GM21526 (cell line): ENCODE results near the gene RCAN2.

Source experiments
- ATAC-seq: cut with Tn5 transposase; IDR thresholded peaks from one replicate; pipeline ENCODE4 v1.9.1; 2021; ENCODE audit warnings: moderate library complexity; ENCODE audit not compliant: unreplicated experiment, low FRiP score

Gene RCAN2

GRCh38 chr6:46305236-46305635, 186.0 kb downstream of the RCAN2 start:
- ATAC-seq, result no peak

DNA sequence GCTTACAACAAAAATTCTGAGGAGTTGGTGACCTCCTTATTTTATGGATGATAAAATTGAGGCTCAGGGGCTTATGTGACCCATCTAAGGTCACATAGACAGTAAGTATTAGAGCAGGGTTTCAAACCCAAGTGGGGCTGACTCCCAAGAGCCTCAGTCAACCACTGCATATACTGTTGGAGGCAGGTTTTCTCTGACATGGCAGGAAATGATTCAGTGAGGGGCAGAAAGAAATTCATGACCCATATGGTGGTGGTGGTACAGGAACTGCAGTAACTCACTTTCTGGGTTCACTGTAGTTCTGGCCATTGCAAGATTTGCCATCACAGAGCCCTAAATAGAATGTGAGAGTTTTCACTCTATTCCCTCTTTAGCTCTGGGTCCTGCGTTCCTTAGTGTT, 188.4 kb downstream of the RCAN2 start:
- ATAC-seq, result no peak

- no peak for ATAC-seq
Observed at GRCh38 chr6:46302176-46302575, 189.1 kb downstream of the RCAN2 start.

DNA sequence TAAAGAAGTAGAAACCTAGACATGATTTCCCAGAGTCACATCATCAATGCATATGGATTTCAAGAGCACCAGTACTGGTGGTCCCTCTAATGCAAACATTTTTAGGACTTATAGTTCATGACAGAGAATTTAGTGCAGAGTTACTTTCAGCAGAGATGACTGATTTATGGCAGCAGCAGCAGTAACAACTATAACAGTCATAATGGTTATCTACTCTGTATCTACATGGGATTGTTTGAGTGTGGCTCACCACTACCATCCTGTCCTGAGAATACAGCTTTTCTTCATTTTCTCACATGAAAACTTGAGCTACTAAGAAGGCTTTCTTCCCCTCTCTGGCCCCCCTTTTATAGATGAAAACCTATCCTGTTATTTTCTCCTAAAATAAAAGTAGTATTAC, 192.0 kb downstream of the RCAN2 start:
- no peak for ATAC-seq

GRCh38 chr6:46296586-46296985, 194.7 kb downstream of the RCAN2 start:
- ATAC-seq, result no peak

GRCh38 chr6:46293641-46294316, 197.5 kb downstream of the RCAN2 start:
- peak; percentile 89 for ATAC-seq

DNA sequence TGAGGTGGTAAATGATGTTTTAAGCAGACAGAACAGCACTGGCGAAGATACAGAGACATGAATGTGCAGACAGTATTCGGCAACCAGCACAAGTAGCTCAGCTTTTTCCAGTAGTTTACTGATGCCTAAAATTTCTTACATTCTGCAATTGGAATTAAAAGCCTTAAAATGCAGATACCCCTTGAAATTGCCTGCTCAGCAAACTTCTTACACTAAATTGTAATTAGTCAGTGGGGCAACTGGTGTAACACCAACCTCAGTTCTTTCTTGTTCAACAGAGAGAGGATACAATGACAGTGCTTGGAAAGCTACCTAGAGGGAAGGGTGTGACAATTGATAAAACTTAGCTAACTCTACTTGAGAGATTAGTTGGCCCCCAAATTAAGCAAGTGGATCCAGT, 199.4 kb downstream of the RCAN2 start:
- ATAC-seq, result no peak

- no peak for ATAC-seq
Observed at GRCh38 chr6:46291275-46291633, 200.0 kb downstream of the RCAN2 start.

- ATAC-seq, result no peak
Observed at GRCh38 chr6:46290421-46291274, 200.6 kb downstream of the RCAN2 start.

GRCh38 chr6:46289898-46290297, 201.4 kb downstream of the RCAN2 start:
- no peak for ATAC-seq

DNA sequence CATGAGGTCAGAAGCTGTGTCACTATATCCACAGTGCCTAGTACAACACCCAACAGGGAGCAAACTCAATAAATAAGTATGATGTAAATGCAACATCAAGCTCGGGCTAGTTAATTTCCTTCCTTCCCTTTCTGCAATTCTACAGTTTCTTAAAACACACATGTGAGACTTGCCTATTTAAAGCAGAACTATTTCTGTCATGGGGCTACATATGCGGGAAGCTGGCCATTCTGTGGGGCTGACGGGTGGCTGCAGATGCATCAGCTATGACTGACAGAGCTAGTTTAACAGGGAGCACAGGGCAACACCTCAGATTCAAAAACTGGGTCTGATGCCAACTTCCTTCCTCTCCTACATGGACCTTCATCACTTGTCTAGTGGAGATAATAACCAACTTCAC, 202.4 kb downstream of the RCAN2 start:
- no peak for ATAC-seq

DNA sequence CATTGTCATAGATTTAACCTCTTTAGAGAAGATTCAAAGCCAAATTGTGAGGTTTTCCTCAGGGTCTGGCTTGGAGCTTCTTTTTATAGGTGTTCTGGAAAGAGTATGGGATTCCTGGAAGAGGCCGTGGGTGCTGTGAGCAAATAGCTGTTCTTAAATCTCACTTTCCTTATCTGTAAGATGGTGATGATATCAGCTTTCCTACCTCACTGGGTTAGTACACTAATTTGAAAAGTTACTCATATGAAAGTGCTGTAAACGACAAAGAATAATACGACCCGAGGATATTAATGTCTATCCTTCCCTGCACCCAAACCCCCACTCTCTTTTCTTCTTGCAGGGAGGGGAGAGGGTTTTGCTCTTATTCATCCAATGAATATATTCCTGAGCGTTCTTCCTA, 203.6 kb downstream of the RCAN2 start:
- ATAC-seq, result no peak

DNA sequence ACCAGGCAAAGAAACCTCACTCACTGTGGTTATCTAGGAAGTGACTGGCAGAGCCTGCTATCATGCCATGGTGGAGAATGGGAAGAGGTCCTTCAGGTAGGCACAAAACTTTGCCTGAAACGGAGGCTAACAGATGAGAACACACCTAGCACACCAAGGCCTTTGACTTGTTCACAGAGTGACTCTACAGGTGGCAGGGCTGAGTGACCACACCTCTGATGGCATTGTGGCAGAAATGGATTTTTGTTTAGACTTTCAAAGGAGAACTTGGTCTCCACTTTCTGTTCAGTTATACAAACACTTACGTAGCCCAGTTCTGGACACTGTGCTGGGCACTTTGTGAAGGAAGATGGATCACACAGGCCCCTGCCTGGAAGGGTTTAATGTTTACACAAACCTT, 204.2 kb downstream of the RCAN2 start:
- no peak for ATAC-seq

DNA sequence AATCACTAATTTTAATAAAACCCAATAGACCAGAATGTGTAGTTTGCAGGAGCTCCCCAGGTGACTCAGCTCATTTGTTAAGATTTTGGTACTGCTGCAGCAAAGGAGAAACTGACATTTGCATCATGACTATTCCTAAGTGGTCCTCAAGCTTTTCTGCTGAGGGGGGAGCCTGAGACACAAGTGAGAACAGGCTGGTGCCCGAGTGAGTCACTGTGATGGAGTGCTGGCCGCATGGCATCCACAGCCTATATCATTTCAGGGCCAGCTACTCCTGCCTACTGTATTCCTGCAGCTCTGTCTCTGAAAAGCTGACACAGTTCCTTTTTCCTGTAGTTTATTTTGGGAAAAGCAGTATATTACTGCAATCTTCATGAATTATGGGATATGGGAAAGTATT, 206.8 kb downstream of the RCAN2 start:
- no peak for ATAC-seq

DNA sequence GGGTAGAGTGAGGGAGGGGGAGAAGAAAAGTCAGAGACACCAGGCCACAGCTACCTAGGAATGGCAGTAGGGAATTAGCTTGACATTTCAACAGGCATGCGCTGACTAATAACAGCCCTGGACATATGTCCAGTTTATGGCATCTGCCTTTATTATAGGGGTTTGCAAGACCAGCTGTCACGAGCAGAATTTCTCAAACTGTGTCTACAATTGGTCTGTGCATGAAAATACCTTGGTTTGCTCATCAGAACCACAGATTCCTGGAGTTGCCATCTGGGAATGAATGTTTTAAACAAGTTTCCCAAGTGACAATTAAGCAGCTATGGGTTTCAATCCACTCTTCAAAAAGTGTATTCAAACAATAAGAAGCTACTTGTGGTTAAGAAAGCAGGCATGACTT, 210.1 kb downstream of the RCAN2 start:
- no peak for ATAC-seq

DNA sequence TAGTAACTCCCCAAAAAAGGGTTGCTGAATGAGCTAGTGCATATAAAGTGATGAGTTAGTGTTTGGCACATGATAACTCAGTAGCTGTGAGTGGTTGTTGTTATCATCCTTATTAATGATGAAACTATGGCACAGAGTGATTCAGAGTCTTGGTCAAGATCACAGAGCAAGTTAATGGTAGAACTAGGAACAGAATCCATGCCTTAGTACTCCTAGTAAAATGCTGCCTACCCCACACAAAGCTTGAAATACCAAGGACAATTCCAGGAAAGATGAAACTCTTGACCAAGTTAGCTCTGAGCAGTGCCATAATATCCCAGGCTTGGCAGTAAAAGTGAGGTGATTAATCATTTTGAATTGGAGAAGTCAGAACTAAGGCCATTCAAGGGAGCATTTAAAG, 211.4 kb downstream of the RCAN2 start:
- ATAC-seq, result no peak

DNA sequence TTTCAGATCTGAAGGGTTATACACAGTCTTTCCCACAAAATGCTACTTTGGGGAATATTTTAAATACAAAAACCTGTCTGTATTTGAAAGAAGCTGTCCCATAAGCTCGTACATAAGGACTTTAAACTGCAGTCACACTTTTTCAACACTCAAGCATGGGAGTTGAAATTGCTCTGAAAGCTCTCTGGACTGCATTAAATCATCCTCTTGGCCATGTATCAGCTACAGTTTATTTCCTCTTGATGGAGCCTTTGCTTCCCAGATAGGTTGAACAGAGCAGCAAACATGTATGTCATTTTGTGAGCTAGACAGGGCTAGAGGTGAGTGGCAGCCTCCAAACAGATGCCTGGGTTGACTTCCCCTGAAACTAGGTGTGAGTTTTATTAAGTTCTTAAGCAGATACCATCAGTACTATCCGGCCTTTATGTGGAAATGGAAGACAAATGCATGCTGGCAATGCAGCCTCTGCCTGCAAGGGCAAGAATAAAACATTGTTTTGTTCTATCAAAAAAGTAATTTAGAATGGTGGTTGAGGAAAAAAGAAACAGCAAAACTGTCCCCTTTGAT, 214.6 kb downstream of the RCAN2 start:
- ATAC-seq, result no peak

GRCh38 chr6:46274502-46274901, 216.7 kb downstream of the RCAN2 start:
- no peak for ATAC-seq

DNA sequence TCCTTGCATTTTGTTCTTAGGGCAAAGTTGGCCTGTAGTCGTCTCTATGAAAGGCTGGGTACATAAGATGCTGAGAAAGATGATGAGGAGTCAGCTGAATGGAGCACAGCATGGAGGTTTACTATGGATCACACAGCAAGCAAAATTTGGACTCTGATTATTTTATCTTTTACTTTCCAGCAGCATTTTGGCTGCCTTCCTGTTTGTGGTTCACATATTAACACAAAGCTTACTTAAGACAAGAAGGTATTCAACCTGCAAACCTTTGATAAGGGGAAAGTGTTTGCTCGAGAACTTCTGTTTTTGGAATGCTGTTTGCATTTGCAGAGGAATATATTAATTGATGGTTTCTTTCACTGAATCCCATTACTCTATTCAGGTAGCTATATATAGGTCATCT, 217.3 kb downstream of the RCAN2 start:
- no peak for ATAC-seq

DNA sequence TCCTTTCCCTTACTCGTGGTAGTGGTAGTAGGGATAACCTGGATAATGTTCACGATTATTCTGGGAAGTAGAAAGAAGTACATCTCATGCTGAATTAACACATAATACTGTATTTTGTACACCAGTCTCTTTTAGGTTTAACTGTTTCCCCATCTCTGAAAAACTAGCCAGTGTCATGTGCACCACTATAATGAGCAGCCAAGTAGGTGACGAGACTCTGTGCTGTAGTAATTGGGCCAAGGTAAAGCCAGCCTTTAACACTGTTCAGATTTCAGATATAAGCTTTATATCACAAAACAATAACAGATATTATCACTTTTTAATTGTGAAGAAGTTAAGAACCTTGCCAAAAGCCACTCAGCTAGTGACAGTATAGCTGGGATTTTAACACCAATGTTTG, 219.5 kb downstream of the RCAN2 start:
- ATAC-seq, result no peak

GRCh38 chr6:46271107-46271506, 220.1 kb downstream of the RCAN2 start:
- ATAC-seq, result no peak

DNA sequence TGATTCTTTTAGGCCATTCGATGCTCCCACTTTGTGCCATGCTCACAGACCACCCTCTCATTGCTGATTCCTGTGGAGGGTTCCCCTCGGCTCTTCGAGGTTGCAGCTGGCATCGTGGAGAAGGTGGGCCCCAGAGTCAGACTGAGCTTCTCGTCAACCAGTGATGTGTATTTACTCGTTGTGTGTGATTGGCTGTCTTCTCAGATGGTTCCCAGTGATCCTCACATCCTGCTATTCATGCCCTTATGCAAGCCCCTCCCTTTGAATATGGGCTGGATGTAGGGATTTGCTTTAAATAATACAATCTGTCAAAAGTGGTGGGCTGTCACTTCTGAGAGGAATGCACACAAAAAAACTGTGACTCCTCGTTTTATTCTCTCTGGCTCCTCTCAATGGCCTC, 220.9 kb downstream of the RCAN2 start:
- no peak for ATAC-seq
